Dendritic cell treated with granulocyte-macrophage colony-stimulating factor and Interleukin-4, amounts not matched to agents 40 ng/mL and 50 ng/mL, for 4 days (primary cell): ENCODE results near the gene MT2A.
"Not testable (repeated sequence)": the region's sequence is repeated elsewhere in the genome, so short reads cannot be mapped to it uniquely, and the experiment has no call there.

Experiments
- H3K27ac Mint-ChIP-seq: one replicate; pipeline ENCODE4 v1.8.0; 2022; ENCODE audit warnings: mild to moderate bottlenecking, mixed read lengths
- H3K27me3 Mint-ChIP-seq: one replicate; pipeline ENCODE4 v1.8.0; 2022; ENCODE audit warnings: mild to moderate bottlenecking, mixed read lengths
- H3K36me3 Mint-ChIP-seq: one replicate; pipeline ENCODE4 v1.8.0; 2022; ENCODE audit warnings: low read depth, mixed read lengths
- H3K4me1 Mint-ChIP-seq: one replicate; pipeline ENCODE4 v1.8.0; 2022; ENCODE audit warnings: low read depth, mixed read lengths
- H3K4me3 Mint-ChIP-seq: one replicate; pipeline ENCODE4 v1.8.0; 2022; ENCODE audit warnings: mild to moderate bottlenecking, moderate library complexity, mixed read lengths
- H3K9me3 Mint-ChIP-seq: one replicate; pipeline ENCODE4 v1.8.0; 2022; ENCODE audit warnings: mixed read lengths
- intact Hi-C: fragments of 100-400 bp; cut with micrococcal nuclease; formaldehyde crosslinking; loops from one replicate; pipeline ENCODE4 v1.15.0; 2022

Gene MT2A

GRCh38 chr16:56608043-56608875 is at the start of gene MT2A:
Gene MT2A, plus strand, starts transcription at chr16:56608584. Its CDS starts 72 bp downstream, at chr16:56608656.
- H3K4me3 Mint-ChIP-seq = peak within 1 kb of the TSS; percentile 75
- no peaks in the 10 kb centered on the region for H3K36me3 Mint-ChIP-seq
- H3K27ac Mint-ChIP-seq = peak within 1 kb of the TSS; percentile 86
- peaks cover 45% of the 10 kb centered on the region for H3K4me1 Mint-ChIP-seq
- H3K27me3 Mint-ChIP-seq = peaks cover 4% of the 10 kb centered on the region
- intact Hi-C loops = no loop called here
- H3K9me3 Mint-ChIP-seq = no peaks in the 10 kb centered on the region

DNA sequence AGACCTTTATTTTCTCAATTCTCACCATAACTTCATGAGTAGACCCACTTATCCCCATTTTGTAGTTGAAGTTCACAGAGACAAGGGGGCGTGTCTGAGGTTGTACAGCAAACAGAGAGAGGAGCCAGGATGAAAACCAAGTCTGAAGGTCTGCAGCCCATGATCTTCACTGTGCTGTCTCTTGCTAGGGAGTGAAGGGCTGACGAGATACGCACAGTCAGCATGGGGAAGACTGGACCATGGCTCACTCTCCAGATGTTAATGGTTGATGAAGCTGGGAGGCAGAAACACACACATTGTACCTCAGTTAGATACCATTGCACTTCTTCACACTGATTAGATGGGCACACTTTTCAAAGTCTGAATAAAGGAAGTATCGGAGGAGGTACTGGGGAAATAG is 49.3 kb upstream of the MT2A start:
- intact Hi-C loops = no loop called here
- H3K4me1 Mint-ChIP-seq = no peaks in the 10 kb centered on the region
- H3K27me3 Mint-ChIP-seq = peaks cover 24% of the 10 kb centered on the region
- H3K4me3 Mint-ChIP-seq = no peak overlapping the region
- no peaks in the 10 kb centered on the region for H3K36me3 Mint-ChIP-seq
- no peak overlapping the region for H3K27ac Mint-ChIP-seq
- H3K9me3 Mint-ChIP-seq = no peaks in the 10 kb centered on the region

GRCh38 chr16:56560447-56560846 is 47.9 kb upstream of the MT2A start:
- H3K27me3 Mint-ChIP-seq = peaks cover 22% of the 10 kb centered on the region
- H3K4me3 Mint-ChIP-seq = no peak overlapping the region
- H3K27ac Mint-ChIP-seq = no peak overlapping the region
- no peaks in the 10 kb centered on the region for H3K9me3 Mint-ChIP-seq
- intact Hi-C loops = no loop called here
- H3K36me3 Mint-ChIP-seq = no peaks in the 10 kb centered on the region
- H3K4me1 Mint-ChIP-seq = no peaks in the 10 kb centered on the region

DNA sequence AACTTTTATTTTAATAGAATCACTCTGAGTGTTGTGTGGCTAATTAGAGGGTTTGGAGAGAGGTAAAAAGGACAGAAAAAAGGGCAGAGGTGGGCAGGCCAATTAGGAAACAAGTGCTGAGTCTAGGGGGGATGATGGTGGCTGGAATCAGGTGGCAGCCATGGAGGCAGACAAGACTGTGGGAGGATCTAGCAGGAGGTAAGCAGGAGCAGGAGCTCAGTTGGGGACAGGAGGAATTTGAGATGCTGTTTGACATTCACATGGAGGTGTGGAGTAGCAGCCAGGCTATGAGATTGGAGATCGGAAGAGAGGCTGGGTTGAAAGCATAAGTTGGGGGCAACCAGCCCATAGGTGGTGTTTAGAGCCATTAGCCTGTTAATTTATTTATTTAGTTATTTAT is 47.3 kb upstream of the MT2A start:
- no peaks in the 10 kb centered on the region for H3K4me1 Mint-ChIP-seq
- H3K9me3 Mint-ChIP-seq = no peaks in the 10 kb centered on the region
- no peaks in the 10 kb centered on the region for H3K36me3 Mint-ChIP-seq
- peaks cover 26% of the 10 kb centered on the region for H3K27me3 Mint-ChIP-seq
- no peak overlapping the region for H3K4me3 Mint-ChIP-seq
- intact Hi-C loops = no loop called here
- no peak overlapping the region for H3K27ac Mint-ChIP-seq

DNA sequence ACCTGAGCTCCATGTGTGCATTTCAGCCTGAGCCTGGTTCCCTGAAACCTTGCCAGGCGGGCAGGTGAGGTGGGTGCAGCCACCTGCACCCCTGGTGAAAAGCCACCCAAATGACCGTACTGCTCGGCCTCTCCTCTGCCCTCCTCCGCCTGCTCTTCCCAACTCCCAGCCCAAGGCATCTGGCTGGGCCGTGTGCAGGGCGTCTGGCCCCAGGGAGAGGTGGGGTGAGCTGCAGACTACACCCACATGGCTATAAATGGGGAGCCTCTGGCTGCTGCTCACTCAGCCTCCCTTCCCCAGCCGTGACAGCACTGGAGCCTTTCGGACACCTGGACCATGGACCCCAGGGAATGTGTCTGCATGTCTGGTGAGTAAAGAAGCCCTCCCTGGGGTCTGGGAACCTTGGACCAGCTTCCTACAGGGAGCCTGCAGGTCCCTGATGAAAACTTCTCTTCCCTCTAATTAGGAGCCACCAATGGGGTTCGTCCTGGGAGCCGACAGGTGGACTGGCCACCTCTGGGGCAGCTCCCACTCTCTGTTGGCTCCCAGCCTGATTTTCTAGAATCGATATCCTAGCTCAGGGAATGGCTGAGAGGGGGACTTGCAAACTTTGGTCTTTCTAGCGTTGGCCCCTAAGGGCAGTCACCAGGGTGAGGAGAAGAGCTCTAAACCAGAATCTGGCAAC is 43.4 kb upstream of the MT2A start, which contains the start of gene MT4:
Gene MT4, plus strand, starts transcription at position 281 of the 685 bp plus-strand sequence. Its CDS starts 56 bp downstream, at position 337.
- no peak within 1 kb of the TSS for H3K27ac Mint-ChIP-seq
- no peak within 1 kb of the TSS for H3K4me3 Mint-ChIP-seq
- H3K4me1 Mint-ChIP-seq = peaks cover 6% of the 10 kb centered on the region
- H3K27me3 Mint-ChIP-seq = peaks cover 22% of the 10 kb centered on the region
- H3K9me3 Mint-ChIP-seq = no peaks in the 10 kb centered on the region
- intact Hi-C loops = no loop called here
- no peaks in the 10 kb centered on the region for H3K36me3 Mint-ChIP-seq

DNA sequence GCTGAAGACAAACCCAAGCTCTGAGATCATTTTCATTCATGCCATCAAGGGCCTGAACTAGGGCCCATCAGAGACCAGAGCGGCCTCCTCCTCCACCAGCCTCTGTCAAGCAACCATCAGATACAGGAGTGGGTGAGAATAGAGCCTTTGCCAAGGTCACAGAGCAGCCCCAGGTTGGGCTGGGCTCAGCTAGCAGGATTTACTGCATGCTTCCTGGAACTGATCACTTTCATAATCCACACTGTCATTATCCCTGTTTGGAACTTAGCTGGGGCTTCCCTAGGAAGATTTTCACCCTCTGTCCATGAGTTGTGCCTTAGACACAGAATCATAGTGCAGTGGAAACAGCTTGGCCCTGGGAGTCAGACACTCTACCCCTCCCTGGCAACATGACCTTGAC is 38.4 kb upstream of the MT2A start:
- no peak overlapping the region for H3K4me3 Mint-ChIP-seq
- peaks cover 8% of the 10 kb centered on the region for H3K9me3 Mint-ChIP-seq
- H3K27ac Mint-ChIP-seq = no peak overlapping the region
- peaks cover 19% of the 10 kb centered on the region for H3K27me3 Mint-ChIP-seq
- H3K36me3 Mint-ChIP-seq = no peaks in the 10 kb centered on the region
- intact Hi-C loops = no loop called here
- H3K4me1 Mint-ChIP-seq = peaks cover 6% of the 10 kb centered on the region

DNA sequence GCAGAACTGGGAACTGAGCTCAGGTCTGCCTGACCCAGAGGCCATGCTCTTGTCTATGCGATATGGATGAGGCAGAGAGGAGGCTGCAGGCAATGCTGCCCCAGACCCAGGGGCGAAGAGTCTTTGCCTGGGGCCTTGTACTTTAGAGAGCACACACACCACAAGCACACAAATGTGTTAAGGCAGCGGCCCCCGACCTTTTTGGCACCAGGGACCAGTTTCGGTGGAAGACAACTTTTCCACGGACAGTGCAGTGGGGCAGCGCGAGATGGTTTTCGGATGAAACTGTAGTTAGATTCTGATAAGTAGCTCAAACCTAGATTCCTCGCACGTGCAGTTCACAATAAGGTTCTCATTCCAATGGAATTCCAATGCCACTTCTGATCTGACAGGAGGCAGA is 36.9 kb upstream of the MT2A start:
- intact Hi-C loops = no loop called here
- H3K27me3 Mint-ChIP-seq = peaks cover 13% of the 10 kb centered on the region
- no peak overlapping the region for H3K4me3 Mint-ChIP-seq
- H3K4me1 Mint-ChIP-seq = peaks cover 6% of the 10 kb centered on the region
- H3K36me3 Mint-ChIP-seq = no peaks in the 10 kb centered on the region
- H3K27ac Mint-ChIP-seq = no peak overlapping the region
- peaks cover 9% of the 10 kb centered on the region for H3K9me3 Mint-ChIP-seq

DNA sequence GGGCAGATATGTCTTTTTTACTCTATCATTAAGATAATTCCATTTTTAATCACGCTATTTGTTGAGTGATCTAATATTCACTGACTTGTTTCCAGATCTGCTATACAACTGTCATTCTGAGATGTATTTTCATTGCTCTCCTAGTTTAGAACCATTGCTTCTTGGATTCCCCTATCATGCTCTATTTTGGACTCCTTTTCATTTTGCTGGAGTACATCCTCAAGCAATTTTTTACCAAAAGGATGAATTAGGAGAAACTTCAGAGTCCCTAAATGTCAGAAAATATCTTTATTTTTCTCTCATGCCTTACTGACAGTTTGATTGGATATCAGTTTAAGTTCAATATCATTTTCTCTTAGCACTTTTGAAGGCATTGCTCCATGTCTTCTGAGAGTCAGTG is 33.8 kb upstream of the MT2A start:
- Mint-ChIP-seq H3K4me3 (no peak overlapping the region), H3K36me3 (no peaks in the 10 kb centered on the region), H3K27ac (no peak overlapping the region), H3K4me1 (no peaks in the 10 kb centered on the region), H3K27me3 (peaks cover 7% of the 10 kb centered on the region), H3K9me3 (peaks cover 9% of the 10 kb centered on the region)
- intact Hi-C loops = no loop called here

- intact Hi-C loops = loop anchor here (1.0 kb wide), 2 partner anchors 24 to 126 kb away; no protein-coding TSS in a partner anchor
- H3K4me3 Mint-ChIP-seq = no peak overlapping the region
- no peaks in the 10 kb centered on the region for H3K36me3 Mint-ChIP-seq
- H3K4me1 Mint-ChIP-seq = no peaks in the 10 kb centered on the region
- peaks cover 9% of the 10 kb centered on the region for H3K9me3 Mint-ChIP-seq
- no peak overlapping the region for H3K27ac Mint-ChIP-seq
- H3K27me3 Mint-ChIP-seq = peaks cover 15% of the 10 kb centered on the region
Measured at GRCh38 chr16:56576585-56577299, 31.6 kb upstream of the MT2A start.

- Mint-ChIP-seq H3K27ac (no peak overlapping the region), H3K9me3 (peaks cover 9% of the 10 kb centered on the region), H3K27me3 (peaks cover 19% of the 10 kb centered on the region), H3K4me1 (no peaks in the 10 kb centered on the region), H3K4me3 (no peak overlapping the region), H3K36me3 (no peaks in the 10 kb centered on the region)
- intact Hi-C loops = loop anchor here (1.0 kb wide), 2 partner anchors 23 to 125 kb away; no protein-coding TSS in a partner anchor
Measured at GRCh38 chr16:56577300-56577625, 31.1 kb upstream of the MT2A start.

DNA sequence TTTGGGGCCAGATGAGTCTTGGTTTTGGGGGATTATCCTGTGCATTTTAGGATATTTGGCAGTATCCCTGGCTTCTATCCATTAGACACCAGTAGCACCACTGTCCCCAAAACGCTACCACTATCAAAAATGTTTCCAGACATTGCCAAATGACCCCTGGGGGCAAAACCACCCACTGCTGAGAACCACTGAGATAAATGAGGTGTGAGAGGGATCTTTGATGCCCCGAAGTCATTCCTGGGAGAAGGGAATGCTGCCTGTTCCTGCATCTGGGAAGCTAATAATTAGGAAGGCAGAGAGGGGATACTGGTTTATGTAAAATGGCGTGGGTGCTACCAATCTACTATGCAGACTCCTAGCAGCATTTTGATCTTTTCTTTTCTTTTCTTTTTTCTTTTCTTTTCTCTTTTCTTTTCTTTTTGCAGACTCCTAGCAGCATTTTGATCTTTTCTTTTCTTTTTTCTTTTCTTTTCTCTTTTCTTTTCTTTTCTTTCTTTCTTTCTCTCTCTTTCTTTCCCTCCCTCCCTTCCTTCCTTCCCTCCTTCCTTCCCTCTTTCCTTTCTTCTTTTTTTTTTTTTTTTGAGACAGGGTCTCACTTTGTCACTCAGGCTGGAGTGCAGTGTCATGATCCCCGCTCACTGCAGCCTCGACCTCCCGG is 27.9 kb upstream of the MT2A start:
- Mint-ChIP-seq H3K36me3 (no peaks in the 10 kb centered on the region), H3K27ac (no peak overlapping the region)

GRCh38 chr16:56582911-56583310 is 25.5 kb upstream of the MT2A start:
- intact Hi-C loops, H3K27ac Mint-ChIP-seq, H3K4me1 Mint-ChIP-seq, H3K36me3 Mint-ChIP-seq, H3K9me3 Mint-ChIP-seq, H3K4me3 Mint-ChIP-seq: not testable (repeated sequence)
- peaks cover 47% of the 10 kb centered on the region for H3K27me3 Mint-ChIP-seq

More for the DNA sequence above, 27.9 kb upstream of the MT2A start:
- intact Hi-C loops = no loop called here
- Mint-ChIP-seq H3K4me1 (no peaks in the 10 kb centered on the region), H3K9me3 (no peaks in the 10 kb centered on the region), H3K4me3 (no peak overlapping the region), H3K27me3 (peaks cover 32% of the 10 kb centered on the region)

DNA sequence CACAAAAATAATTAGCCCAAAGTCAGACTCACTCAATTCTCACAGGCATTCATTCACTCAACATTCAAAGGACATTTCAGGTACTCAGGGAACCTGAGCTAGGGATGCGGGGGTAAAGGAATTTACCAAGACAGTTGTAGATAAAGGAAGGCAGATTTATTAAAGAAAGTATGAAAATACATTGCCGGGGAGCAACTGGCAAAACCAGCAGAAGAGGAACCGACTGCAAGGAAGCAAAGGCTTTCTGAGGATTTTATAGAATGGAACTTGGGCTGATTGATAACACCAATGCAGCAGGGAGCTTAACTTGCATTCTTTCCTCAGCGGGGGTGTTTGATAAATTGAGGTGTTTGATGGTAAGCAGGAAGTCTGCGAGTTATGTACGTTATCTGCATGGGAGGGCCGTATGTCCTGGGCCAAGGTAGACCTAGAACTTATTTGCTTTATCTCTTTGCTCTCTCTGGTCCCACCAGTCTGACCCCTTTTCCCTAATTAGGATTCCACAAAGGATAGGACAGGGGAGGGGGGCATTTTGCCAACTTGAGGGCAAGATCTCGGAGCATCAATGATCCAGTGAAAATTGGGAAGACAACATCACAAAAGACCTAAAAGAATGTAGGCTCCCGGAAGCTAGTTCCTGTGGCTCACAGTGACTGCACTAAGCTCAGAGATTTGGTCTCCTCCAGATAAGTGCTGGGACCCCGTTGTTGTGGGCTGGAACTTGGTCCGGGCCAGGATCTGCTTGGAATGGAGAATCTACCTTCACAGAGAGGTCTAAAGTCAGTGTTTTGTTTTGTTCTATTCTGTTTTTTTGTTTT is 24.8 kb upstream of the MT2A start:
- intact Hi-C loops = no loop called here
- no peak overlapping the region for H3K27ac Mint-ChIP-seq
- no peak overlapping the region for H3K4me3 Mint-ChIP-seq
- no peaks in the 10 kb centered on the region for H3K4me1 Mint-ChIP-seq
- peaks cover 54% of the 10 kb centered on the region for H3K27me3 Mint-ChIP-seq
- H3K36me3 Mint-ChIP-seq = no peaks in the 10 kb centered on the region
- H3K9me3 Mint-ChIP-seq = no peaks in the 10 kb centered on the region
